Measurements from ENCODE around the gene OR2T11. TPM values are rescaled to one million over a fixed set of nuclear protein-coding genes. Genes with fewer than 3 reads are reported as not detected.
"Not testable (repeated sequence)": the region's sequence is repeated elsewhere in the genome, so short reads cannot be mapped to it uniquely, and the experiment has no call there.

The OR2T11 gene
- total RNA-seq, 3 donors from 2014 or later: not detected

GRCh38 chr1:248592655-248593054 lies 42.2 kb downstream of the OR2T11 start:
- intact Hi-C loops (cut with DNase I, micrococcal nuclease): no loop called here
- no peaks in the 10 kb centered on the region for H3K9me3 ChIP-seq
- no peaks in the 10 kb centered on the region for H3K4me1 ChIP-seq (ENCODE audit: low read depth)
- TF ChIP-seq CTCF (IDR thresholded peaks at IDR 0.05): no peak
- H3K36me3 ChIP-seq (ENCODE audit: low read depth): no peaks in the 10 kb centered on the region
- H3K4me3 ChIP-seq: no peak overlapping the region
- no peak for ATAC-seq
- DNase-seq: no peak

GRCh38 chr1:248590055-248590454 lies 44.8 kb downstream of the OR2T11 start:
- DNase-seq (peak in 1 of 3 donors; percentile 42), ATAC-seq (no peak)
- Histone ChIP-seq H3K36me3 (ENCODE audit: low read depth) (no peaks in the 10 kb centered on the region), H3K9me3 (no peaks in the 10 kb centered on the region), H3K4me3 (no peak overlapping the region), H3K4me1 (ENCODE audit: low read depth) (no peaks in the 10 kb centered on the region)
- TF ChIP-seq CTCF (IDR thresholded peaks at IDR 0.05): no peak
- intact Hi-C loops (cut with DNase I, micrococcal nuclease): no loop called here

- no peak for DNase-seq
Measured at GRCh38 chr1:248589334-248589733, 45.6 kb downstream of the OR2T11 start.

GRCh38 chr1:248585266-248585665 lies 49.6 kb downstream of the OR2T11 start:
- no peaks in the 10 kb centered on the region for H3K36me3 ChIP-seq (ENCODE audit: low read depth)
- intact Hi-C loops (cut with DNase I, micrococcal nuclease): no loop called here
- no peaks in the 10 kb centered on the region for H3K9me3 ChIP-seq
- ATAC-seq: no peak
- no peak overlapping the region for H3K4me3 ChIP-seq
- no peaks in the 10 kb centered on the region for H3K4me1 ChIP-seq (ENCODE audit: low read depth)
- DNase-seq: no peak
- no peak for TF ChIP-seq CTCF (IDR thresholded peaks at IDR 0.05)

More at GRCh38 chr1:248589334-248589733, 45.6 kb downstream of the OR2T11 start:
- Histone ChIP-seq H3K4me3 (no peak overlapping the region), H3K4me1 (ENCODE audit: low read depth) (no peaks in the 10 kb centered on the region), H3K9me3 (no peaks in the 10 kb centered on the region), H3K36me3 (ENCODE audit: low read depth) (no peaks in the 10 kb centered on the region)
- ATAC-seq: no peak
- intact Hi-C loops (cut with DNase I, micrococcal nuclease): no loop called here
- no peak for TF ChIP-seq CTCF (IDR thresholded peaks at IDR 0.05)

GRCh38 chr1:248576260-248576980 lies 58.5 kb downstream of the OR2T11 start:
- DNase-seq: no peak
- no peak overlapping the region for H3K4me3 ChIP-seq

GRCh38 chr1:248574657-248575056 lies 60.2 kb downstream of the OR2T11 start, which contains the start of gene OR2T34:
Gene OR2T34 (minus strand): TSS chr1:248574757. CDS start chr1:248574757, 0 bp downstream.
- DNase-seq; H3K4me3 ChIP-seq; H3K36me3 ChIP-seq (ENCODE audit: low read depth); ATAC-seq; H3K9me3 ChIP-seq; intact Hi-C loops (cut with DNase I, micrococcal nuclease); H3K4me1 ChIP-seq (ENCODE audit: low read depth): not testable (repeated sequence)

More at GRCh38 chr1:248576260-248576980, 58.5 kb downstream of the OR2T11 start:
- ATAC-seq: no peak
- no peaks in the 10 kb centered on the region for H3K4me1 ChIP-seq (ENCODE audit: low read depth)
- TF ChIP-seq CTCF (IDR thresholded peaks at IDR 0.05): no peak
- no peaks in the 10 kb centered on the region for H3K36me3 ChIP-seq (ENCODE audit: low read depth)
- intact Hi-C loops (cut with DNase I, micrococcal nuclease): no loop called here
- H3K9me3 ChIP-seq: no peaks in the 10 kb centered on the region

GRCh38 chr1:248573856-248574255 lies 61.0 kb downstream of the OR2T11 start:
- H3K9me3 ChIP-seq; DNase-seq; intact Hi-C loops (cut with DNase I, micrococcal nuclease); H3K4me3 ChIP-seq; H3K4me1 ChIP-seq (ENCODE audit: low read depth); H3K36me3 ChIP-seq (ENCODE audit: low read depth); ATAC-seq: not testable (repeated sequence)

Data from mucosa of descending colon (tissue), 3 donors.